SK-N-SH (cell line): ENCODE measurements around the gene LHFPL6. TPM values are rescaled to one million over a fixed set of nuclear protein-coding genes. Genes with fewer than 3 reads are reported as not detected.
A peak's percentile ranks its signal among the peaks of the same experiment; 100 is the strongest.

Experiments
- CTCF ChIA-PET: fragments of 300-600, 350-600 bp; formaldehyde crosslinking; extraction: SDS; loops from one replicate; lab custom pipeline; 2021; lab: Yijun Ruan, JAX
- POLR2A ChIA-PET: fragments of 350-600 bp; sonication (Branson Sonifier 250); formaldehyde crosslinking; extraction: SDS; loops from one replicate; lab custom pipeline; 2020; ENCODE audit warnings: antibody characterized with exemption, inconsistent platforms; lab: Yijun Ruan, JAX
- DNase-seq: peaks from one replicate; pipeline ENCODE4 v3.0.0; 2012
- H2AFZ ChIP-seq: fragments of 200-600 bp; sonication (generic); 2 replicates; pipeline ENCODE4 v1.8.1; 2016; ENCODE audit warnings: antibody characterized with exemption, mild to moderate bottlenecking, low read depth
- H3F3A ChIP-seq: fragments of 200-600 bp; sonication (generic); replicated peaks from 2 replicates; pipeline ENCODE3; 2016; ENCODE audit warnings: antibody characterized with exemption, mild to moderate bottlenecking; ENCODE audit not compliant: insufficient read depth
- H3K27ac ChIP-seq, 2 experiments: fragments of 200-500 bp in 1 of 2; fragments of 200-600 bp in 1 of 2; sonication (Bioruptor generic) in 1 of 2; sonication (generic), shearing (Covaris generic) in 1 of 2; 2 replicates each; pipeline versions ENCODE4 v1.5.1 to v1.6.1; 2014 to 2016; ENCODE audit warnings: low read depth in 2 of 2, inconsistent platforms in 1 of 2, low read length in 1 of 2, mild to moderate bottlenecking in 1 of 2, mixed read lengths in 1 of 2
- H3K27me3 ChIP-seq: fragments of 200-600 bp; sonication (generic), shearing (Covaris generic); 2 replicates; pipeline ENCODE4 v1.6.1; 2016; ENCODE audit warnings: mixed run types; ENCODE audit not compliant: insufficient read depth
- H3K36me3 ChIP-seq, 2 experiments: fragments of 200-500 bp in 1 of 2; fragments of 200-600 bp in 1 of 2; sonication (Bioruptor generic) in 1 of 2; sonication (generic) in 1 of 2; replicated peaks in 1 of 2; 2 replicates each; pipeline versions ENCODE3 to v1.5.1; 2014 to 2016; ENCODE audit warnings: low read length in 1 of 2, mild to moderate bottlenecking in 1 of 2; ENCODE audit not compliant: insufficient read depth in 2 of 2, control insufficient read depth in 1 of 2
- H3K4me1 ChIP-seq, 2 experiments: fragments of 200-500 bp in 1 of 2; fragments of 200-600 bp in 1 of 2; sonication (Bioruptor generic) in 1 of 2; sonication (generic), shearing (Covaris generic) in 1 of 2; 2 replicates each; pipeline versions ENCODE4 v1.5.1 to v1.6.1; 2014 to 2016; ENCODE audit warnings: low read depth in 1 of 2, low read length in 1 of 2, mixed run types in 1 of 2; ENCODE audit not compliant: insufficient read depth in 2 of 2, control insufficient read depth in 1 of 2
- H3K4me2 ChIP-seq: fragments of 200-600 bp; sonication (generic), shearing (Covaris generic); 2 replicates; pipeline ENCODE4 v1.6.1; 2017; ENCODE audit warnings: mixed run types
- H3K4me3 ChIP-seq, 2 experiments: fragments of 200-500 bp in 1 of 2; fragments of 200-600 bp in 1 of 2; sonication (Bioruptor generic) in 1 of 2; sonication (generic), shearing (Covaris generic) in 1 of 2; 2 replicates each; pipeline versions ENCODE4 v1.5.1 to v1.8.1; 2014 to 2016; ENCODE audit warnings: low read depth in 2 of 2, inconsistent platforms in 1 of 2, low read length in 1 of 2, mild to moderate bottlenecking in 1 of 2, mixed read lengths in 1 of 2, moderate library complexity in 1 of 2
- H3K79me2 ChIP-seq: fragments of 200-600 bp; sonication (generic); 2 replicates; pipeline ENCODE4 v1.8.1; 2017; ENCODE audit warnings: mild to moderate bottlenecking; ENCODE audit not compliant: insufficient read depth
- H3K9ac ChIP-seq: fragments of 200-600 bp; sonication (generic); 2 replicates; pipeline ENCODE4 v1.6.1; 2017; ENCODE audit warnings: mixed run types
- H3K9me2 ChIP-seq: fragments of 200-600 bp; sonication (generic); 2 replicates; pipeline ENCODE4 v1.6.1; 2017; ENCODE audit warnings: mixed run types
- H3K9me3 ChIP-seq: fragments of 200-600 bp; sonication (generic); 2 replicates; pipeline ENCODE4 v1.6.1; 2017; ENCODE audit warnings: mixed run types, mild to moderate bottlenecking, moderate library complexity
- H4K20me1 ChIP-seq: fragments of 200-600 bp; sonication (generic); 2 replicates; pipeline ENCODE4 v1.6.1; 2017; ENCODE audit warnings: mild to moderate bottlenecking, mixed run types; ENCODE audit not compliant: insufficient read depth
- ELF1 ChIP-seq: IDR thresholded peaks from 2 replicates; pipeline ENCODE4 v1.4.0; 2012
- EZH2phosphoT487 ChIP-seq: fragments of 200-600 bp; sonication (generic); IDR thresholded peaks from 2 replicates; pipeline ENCODE4 v1.6.1; 2017; ENCODE audit warnings: low read depth, mixed run types, mild to moderate bottlenecking, antibody characterized with exemption, moderate library complexity, borderline replicate concordance
- FOSL2 ChIP-seq: IDR thresholded peaks from 2 replicates; pipeline ENCODE4 v1.4.0; 2012; ENCODE audit warnings: low read depth, mild to moderate bottlenecking, moderate library complexity, borderline replicate concordance
- GABPA ChIP-seq: IDR thresholded peaks from 2 replicates; pipeline ENCODE4 v1.4.0; 2012; ENCODE audit warnings: low read depth, mild to moderate bottlenecking
- GATA2 ChIP-seq: sonication (generic); formaldehyde crosslinking; IDR thresholded peaks from 2 replicates; pipeline ENCODE4 v1.5.0; 2020; ENCODE audit warnings: mild to moderate bottlenecking, missing genetic modification reagents
- MEF2A ChIP-seq: IDR thresholded peaks from 2 replicates; pipeline ENCODE4 v1.4.0; 2012; ENCODE audit warnings: low read depth, borderline replicate concordance
- NFIC ChIP-seq: IDR thresholded peaks from 2 replicates; pipeline ENCODE4 v1.4.0; 2012; ENCODE audit warnings: borderline replicate concordance
- POLR2AphosphoS5 ChIP-seq: IDR thresholded peaks from 2 replicates; pipeline ENCODE4 v1.6.1; 2012; ENCODE audit warnings: low read depth, low read length
- RAD21 ChIP-seq: IDR thresholded peaks from 2 replicates; pipeline ENCODE4 v1.6.1; 2012; ENCODE audit warnings: mild to moderate bottlenecking, low read length
- RCOR1 ChIP-seq: fragments of 150-350 bp; IDR thresholded peaks from 2 replicates; pipeline ENCODE4 v1.6.1; 2017; ENCODE audit warnings: antibody characterized with exemption, low read length
- RFX5 ChIP-seq: IDR thresholded peaks from 2 replicates; pipeline ENCODE4 v1.6.1; 2012; ENCODE audit warnings: mild to moderate bottlenecking, improper control_type of control experiment, low read length
- RXRA ChIP-seq: IDR thresholded peaks from 2 replicates; pipeline ENCODE4 v1.4.0; 2012; ENCODE audit warnings: low read depth, mild to moderate bottlenecking, borderline replicate concordance
- TAF1 ChIP-seq: IDR thresholded peaks from 2 replicates; pipeline ENCODE4 v1.6.1; 2012; ENCODE audit warnings: low read depth, mild to moderate bottlenecking, low read length, moderate library complexity, borderline replicate concordance
- TEAD4 ChIP-seq: IDR thresholded peaks from 2 replicates; pipeline ENCODE4 v1.4.0; 2012; ENCODE audit warnings: mild to moderate bottlenecking, borderline replicate concordance; ENCODE audit not compliant: insufficient read depth
- USF2 ChIP-seq: fragments of 150-350 bp; IDR thresholded peaks from 2 replicates; pipeline ENCODE4 v1.6.1; 2017; ENCODE audit warnings: antibody characterized with exemption, low read length, low read depth, borderline replicate concordance
- ZBTB33 ChIP-seq: IDR thresholded peaks from 2 replicates; pipeline ENCODE4 v1.4.0; 2012; ENCODE audit warnings: low read depth, borderline replicate concordance
- WGBS: methylation state at CpG from one replicate; pipeline ENCODE4 v1.1.6; 2017; ENCODE audit warnings: low lambda C conversion rate; 5-methylcytosine and 5-hydroxymethylcytosine counted together
- polyA plus RNA-seq, 3 experiments: library from polyadenylated mRNA; depleted of rRNA; stranded (reverse); fragments of >200 nt; gene quantifications; 2 replicates each; pipeline ENCODE4 v1.2.3, GENCODE V29; 2012

LHFPL6 gene
- polyA plus RNA-seq, 1 of the 3 experiments (the other 2 are of a cell fraction) = 22.2 TPM

GRCh38 chr13:39577838-39578491 lies 25.0 kb downstream of the LHFPL6 start:
- no peaks in the 10 kb centered on the region; a peak in 1 of 4 replicates for H3K4me1 ChIP-seq
- ChIA-PET POLR2A (no interaction called here), CTCF (interaction anchor here (0.6 to 1.0 kb wide), 2 partner anchors 34 to 325 kb away, joined by 3 to 5 read pairs; no protein-coding TSS in a partner anchor)
- TF ChIP-seq NFIC (peak; percentile 35; the same call in 1 of the 2 replicates), GABPA (no peak)
- no peak for DNase-seq
- H3K36me3 ChIP-seq = no peaks in the 10 kb centered on the region
- 93% methylated on average over 5 of the region's 5 CpGs for WGBS
- H2AFZ ChIP-seq = no peak overlapping the region
- no peak overlapping the region for H3K4me2 ChIP-seq
- H3K27ac ChIP-seq = no peak overlapping the region
- H3K4me3 ChIP-seq = no peak overlapping the region
- H3K79me2 ChIP-seq = no peaks in the 10 kb centered on the region
- H3K9me2 ChIP-seq = no peaks in the 10 kb centered on the region
- H4K20me1 ChIP-seq = no peaks in the 10 kb centered on the region
- H3K9me3 ChIP-seq = no peaks in the 10 kb centered on the region
- H3K9ac ChIP-seq = no peak overlapping the region
- no peaks in the 10 kb centered on the region for H3F3A ChIP-seq
- H3K27me3 ChIP-seq = no peaks in the 10 kb centered on the region

GRCh38 chr13:39577203-39577602 lies 25.8 kb downstream of the LHFPL6 start:
- DNase-seq = no peak
- Histone ChIP-seq H3K27me3 (no peaks in the 10 kb centered on the region), H4K20me1 (no peaks in the 10 kb centered on the region), H3K9me2 (no peaks in the 10 kb centered on the region), H3K9me3 (no peaks in the 10 kb centered on the region), H2AFZ (no peak overlapping the region), H3K4me2 (no peak overlapping the region), H3K4me3 (no peak overlapping the region), H3K9ac (no peak overlapping the region), H3F3A (no peaks in the 10 kb centered on the region), H3K36me3 (no peaks in the 10 kb centered on the region), H3K79me2 (no peaks in the 10 kb centered on the region), H3K27ac (no peak overlapping the region), H3K4me1 (no peaks in the 10 kb centered on the region; a peak in 1 of 4 replicates)
- POLR2A ChIA-PET = no interaction called here
- 89% methylated on average over 2 of the region's 2 CpGs for WGBS
- CTCF ChIA-PET = interaction anchor here (0.6 to 1.0 kb wide), 3 partner anchors 12 to 324 kb away, joined by 3 to 5 read pairs (median 3); no protein-coding TSS in a partner anchor
- TF ChIP-seq FOSL2 (no peak), POLR2AphosphoS5 (no peak), RCOR1 (no peak), RFX5 (no peak), EZH2phosphoT487 (no peak), USF2 (no peak), ELF1 (no peak), TAF1 (no peak), RXRA (no peak), TEAD4 (no peak), RAD21 (no peak), ZBTB33 (no peak), GATA2 (CRISPR knock-in tag) (no peak), MEF2A (no peak)
